Upper lobe of left lung (tissue), 6 donors: ENCODE data around the gene ST14. TPM values are rescaled to one million over a fixed set of nuclear protein-coding genes. Genes with fewer than 3 reads are reported as not detected.

Source experiments
- ATAC-seq, 2 donors: fragments of 200-7000 bp; cut with Tn5 transposase; one replicate each; pipeline ENCODE4 v1.9.1; 2022; ENCODE audit warnings: mild to moderate bottlenecking in 2 of 2, moderate library complexity in 2 of 2; ENCODE audit not compliant: low FRiP score in 2 of 2
- DNase-seq, 2 donors: peaks; one replicate each; pipeline ENCODE4 v3.0.0-alpha.2; 2019 to 2020
- H3K27ac ChIP-seq, 4 donors: fragments of 200-600 bp; sonication (generic); one replicate each; pipeline ENCODE4 v1.5.1; 2016 to 2019
- H3K27me3 ChIP-seq, 4 donors: fragments of 200-600 bp; sonication (generic); one replicate each; pipeline ENCODE4 v1.5.1; 2017 to 2019
- H3K36me3 ChIP-seq, 4 donors: fragments of 200-600 bp; sonication (generic); one replicate each; pipeline ENCODE4 v1.5.1; 2016 to 2019
- H3K4me1 ChIP-seq, 4 donors: fragments of 200-600 bp; sonication (generic); one replicate each; pipeline ENCODE4 v1.5.1; 2018 to 2019
- H3K4me3 ChIP-seq, 4 donors: fragments of 200-600 bp; sonication (generic); one replicate each; pipeline ENCODE4 v1.5.1; 2017 to 2019; ENCODE audit warnings: mild to moderate bottlenecking in 2 of 4, moderate library complexity in 1 of 4
- H3K9me3 ChIP-seq, 4 donors: fragments of 200-600 bp; sonication (generic); one replicate each; pipeline ENCODE4 v1.5.1; 2018 to 2019
- CTCF ChIP-seq, 6 experiments: fragments of 450-650 bp in 4 of 6; fragments of 200-600 bp in 2 of 6; sonication (generic) in 2 of 6; IDR thresholded peaks; one replicate each; pipeline ENCODE4 v1.5.1; 2016 to 2019; ENCODE audit warnings: antibody characterized with exemption in 6 of 6
- EP300 ChIP-seq, 4 donors: sonication (generic); formaldehyde crosslinking; IDR thresholded peaks; one replicate each; pipeline ENCODE4 v1.5.1; 2017; ENCODE audit warnings: antibody characterized with exemption in 4 of 4, control low read depth in 2 of 4
- POLR2A ChIP-seq, 4 donors: fragments of 450-650 bp; IDR thresholded peaks; one replicate each; pipeline ENCODE4 v1.5.1; 2016 to 2017; ENCODE audit warnings: antibody characterized with exemption in 4 of 4, mild to moderate bottlenecking in 2 of 4
- POLR2AphosphoS5 ChIP-seq, 2 donors: sonication (generic); formaldehyde crosslinking; IDR thresholded peaks; one replicate each; pipeline ENCODE4 v1.5.1; 2017; ENCODE audit warnings: antibody characterized with exemption in 2 of 2
- WGBS, 2 donors: methylation state at CpG; one replicate each; pipeline ENCODE4 v1.1.5; 2017 to 2018; 5-methylcytosine and 5-hydroxymethylcytosine counted together
- total RNA-seq, 6 donors: library from RNA; depleted of rRNA in 4 of 6; stranded (reverse); fragments of >200 nt in 4 of 6; gene quantifications; one replicate each; pipeline versions ENCODE4 v1.1.0 to v1.2.1, GENCODE V29; 2016 to 2021
- donor health status: DM: no; HTN: no; CAD: no; lungs with moderate emphysema.
- donor health status: DM: no; HTN: yes; CAD: no; lungs with severe emphysema.

ST14 gene
- total RNA-seq, 6 donors from 2014 or later = 49.2 to 105 (median 72.1) TPM

GRCh38 chr11:130139401-130139800 lies 20.2 kb upstream of the ST14 start:
- TF ChIP-seq POLR2AphosphoS5 (IDR thresholded peaks at IDR 0.05) (no peak), CTCF (IDR thresholded peaks at IDR 0.05) (no peak), EP300 (IDR thresholded peaks at IDR 0.05) (no peak), POLR2A (IDR thresholded peaks at IDR 0.05) (no peak)
- WGBS, 2 donors = 87 to 90% methylated on average over 13 of the region's 13 CpGs

GRCh38 chr11:130141561-130142341 lies 17.8 kb upstream of the ST14 start:
- no peak for ATAC-seq
- no peak for TF ChIP-seq CTCF (IDR thresholded peaks at IDR 0.05)
- TF ChIP-seq EP300 (IDR thresholded peaks at IDR 0.05) = no peak
- TF ChIP-seq POLR2A (IDR thresholded peaks at IDR 0.05) = no peak
- TF ChIP-seq POLR2AphosphoS5 (IDR thresholded peaks at IDR 0.05) = no peak
- peak in 1 of 2 donors; percentile 26 for DNase-seq
- Histone ChIP-seq H3K27me3 (no peaks in the 10 kb centered on the region), H3K4me1 (peaks cover 21 to 25% (median 24%) of the 10 kb centered on the region in 4 donors), H3K4me3 (no peak overlapping the region), H3K36me3 (peaks cover 12 to 85% (median 57%) of the 10 kb centered on the region in 4 donors), H3K9me3 (no peaks in the 10 kb centered on the region), H3K27ac (peak overlapping the region in 2 of 4 donors; percentile 23 to 68)
- 85 to 87% methylated on average over 13 to 19 of the region's 19 CpGs for WGBS, 2 donors

More at GRCh38 chr11:130139401-130139800, 20.2 kb upstream of the ST14 start:
- ATAC-seq (no peak), DNase-seq (no peak)
- peaks cover 0 to 4% (median under 1%) of the 10 kb centered on the region in 4 donors for H3K4me1 ChIP-seq
- H3K27ac ChIP-seq = no peak overlapping the region
- H3K9me3 ChIP-seq = no peaks in the 10 kb centered on the region
- peaks cover 19 to 96% (median 71%) of the 10 kb centered on the region in 4 donors for H3K36me3 ChIP-seq
- no peak overlapping the region for H3K4me3 ChIP-seq
- H3K27me3 ChIP-seq = no peaks in the 10 kb centered on the region

GRCh38 chr11:130144141-130144540 lies 15.4 kb upstream of the ST14 start:
- no peak overlapping the region for H3K4me3 ChIP-seq
- DNase-seq (no peak), ATAC-seq (no peak)
- no peaks in the 10 kb centered on the region for H3K9me3 ChIP-seq
- peaks cover 31 to 40% (median 32%) of the 10 kb centered on the region in 4 donors for H3K4me1 ChIP-seq
- WGBS, 2 donors = 70 to 73% methylated on average over 10 of the region's 10 CpGs
- H3K27ac ChIP-seq = peak overlapping the region in 3 of 4 donors; percentile 6 to 65 (median 35)
- TF ChIP-seq CTCF (IDR thresholded peaks at IDR 0.05) (no peak), EP300 (IDR thresholded peaks at IDR 0.05) (no peak), POLR2A (IDR thresholded peaks at IDR 0.05) (no peak), POLR2AphosphoS5 (IDR thresholded peaks at IDR 0.05) (no peak)
- no peaks in the 10 kb centered on the region for H3K27me3 ChIP-seq
- H3K36me3 ChIP-seq = peaks cover 12 to 64% (median 46%) of the 10 kb centered on the region in 4 donors

GRCh38 chr11:130144861-130145281 lies 14.7 kb upstream of the ST14 start:
- ATAC-seq (no peak), DNase-seq (no peak)
- no peaks in the 10 kb centered on the region for H3K27me3 ChIP-seq
- H3K4me3 ChIP-seq = no peak overlapping the region
- TF ChIP-seq EP300 (IDR thresholded peaks at IDR 0.05) = no peak
- TF ChIP-seq POLR2AphosphoS5 (IDR thresholded peaks at IDR 0.05) = no peak
- TF ChIP-seq POLR2A (IDR thresholded peaks at IDR 0.05) = no peak
- TF ChIP-seq CTCF (IDR thresholded peaks at IDR 0.05) = no peak
- WGBS, 2 donors = 80 to 81% methylated on average over 7 of the region's 7 CpGs
- peaks cover 12 to 57% (median 40%) of the 10 kb centered on the region in 4 donors for H3K36me3 ChIP-seq
- H3K9me3 ChIP-seq = no peaks in the 10 kb centered on the region
- peak overlapping the region; percentile 65 to 87 (median 78) for H3K27ac ChIP-seq
- H3K4me1 ChIP-seq = peaks cover 31 to 40% (median 32%) of the 10 kb centered on the region in 4 donors
